ENCODE measurements around the gene SPPL3.
"Not testable (repeated sequence)": the region's sequence is repeated elsewhere in the genome, so short reads cannot be mapped to it uniquely, and the experiment has no call there.

SPPL3 gene

DNA sequence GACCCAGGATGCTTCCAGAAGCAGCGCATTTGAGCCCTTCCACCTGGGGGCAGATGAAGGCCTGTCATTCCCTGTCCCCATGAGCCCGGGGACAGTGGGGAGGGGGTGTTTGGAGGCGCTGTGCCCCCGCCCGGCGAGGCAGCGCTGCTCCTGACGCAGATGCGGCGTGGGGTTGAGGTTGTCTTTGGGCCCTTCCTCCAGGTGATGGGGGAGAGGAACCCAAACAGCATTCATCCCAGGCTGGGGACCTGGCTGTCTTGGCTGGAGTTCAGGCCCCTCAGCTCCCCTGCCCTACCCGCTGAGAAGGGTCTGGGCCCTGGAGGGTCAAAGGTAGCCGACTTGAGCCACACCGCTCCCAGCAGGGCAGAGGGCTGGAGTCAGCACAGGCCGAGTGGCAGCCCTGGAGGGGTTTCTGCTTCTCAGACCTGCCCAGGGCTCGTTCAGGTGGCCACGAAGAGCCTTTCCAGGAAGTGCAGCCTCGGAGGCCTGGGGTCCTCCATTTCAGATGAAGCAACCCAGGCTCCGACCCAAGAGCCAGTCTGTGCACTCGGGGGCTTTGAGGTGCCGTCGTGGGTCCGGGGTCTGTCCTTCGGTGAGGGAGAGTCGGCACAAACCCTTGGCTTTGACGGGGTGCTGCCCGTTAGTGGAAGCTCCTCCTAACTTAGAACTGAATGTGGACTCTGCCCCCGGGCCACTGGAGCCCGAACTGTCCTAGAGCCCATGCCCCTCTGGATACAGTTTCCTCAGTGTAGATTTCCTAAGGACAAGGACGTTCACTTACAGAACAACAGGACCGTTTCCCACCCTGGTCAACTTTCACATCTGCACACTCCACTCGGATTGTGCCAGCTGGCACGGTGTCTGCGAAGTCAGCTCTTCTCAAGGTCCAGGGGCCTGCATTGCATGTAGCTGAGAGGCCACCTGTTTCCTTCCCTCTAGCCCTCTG is 162.4 kb downstream of the SPPL3 start:
- Mint-ChIP-seq H3K27ac (no peak overlapping the region), H3K27me3 (no peaks in the 10 kb centered on the region), H3K36me3 (ENCODE audit: low read depth) (peaks cover 3% of the 10 kb centered on the region), H3K4me3 (no peak overlapping the region), H3K9me3 (no peaks in the 10 kb centered on the region), H3K4me1 (ENCODE audit: low read depth) (no peaks in the 10 kb centered on the region)
- DNase-seq, result no peak

DNA sequence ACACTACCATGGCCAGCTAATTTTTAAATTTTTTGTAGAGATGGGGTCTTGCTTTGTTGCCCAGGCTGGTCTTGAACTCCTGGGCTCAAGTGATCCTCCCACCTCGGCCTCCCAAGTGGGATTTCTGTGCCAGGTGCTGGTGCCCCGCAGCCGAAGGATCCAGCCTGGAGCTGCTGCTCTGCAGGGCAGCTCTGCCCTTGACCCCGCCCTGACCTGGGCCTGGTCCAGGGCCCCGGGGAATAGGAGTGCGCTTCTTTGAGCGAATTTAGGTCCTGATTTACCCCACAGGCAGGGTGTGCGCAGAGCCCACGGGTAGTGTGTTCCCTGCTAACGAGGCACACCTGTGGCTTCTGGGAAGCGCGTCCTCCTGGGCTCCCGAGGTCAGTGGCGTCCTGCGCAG is 163.3 kb downstream of the SPPL3 start:
- Mint-ChIP-seq H3K36me3 (ENCODE audit: low read depth) (peaks cover 3% of the 10 kb centered on the region), H3K4me1 (ENCODE audit: low read depth) (no peaks in the 10 kb centered on the region), H3K27me3 (no peaks in the 10 kb centered on the region), H3K4me3 (no peak overlapping the region), H3K27ac (no peak overlapping the region), H3K9me3 (no peaks in the 10 kb centered on the region)
- no peak for DNase-seq

DNA sequence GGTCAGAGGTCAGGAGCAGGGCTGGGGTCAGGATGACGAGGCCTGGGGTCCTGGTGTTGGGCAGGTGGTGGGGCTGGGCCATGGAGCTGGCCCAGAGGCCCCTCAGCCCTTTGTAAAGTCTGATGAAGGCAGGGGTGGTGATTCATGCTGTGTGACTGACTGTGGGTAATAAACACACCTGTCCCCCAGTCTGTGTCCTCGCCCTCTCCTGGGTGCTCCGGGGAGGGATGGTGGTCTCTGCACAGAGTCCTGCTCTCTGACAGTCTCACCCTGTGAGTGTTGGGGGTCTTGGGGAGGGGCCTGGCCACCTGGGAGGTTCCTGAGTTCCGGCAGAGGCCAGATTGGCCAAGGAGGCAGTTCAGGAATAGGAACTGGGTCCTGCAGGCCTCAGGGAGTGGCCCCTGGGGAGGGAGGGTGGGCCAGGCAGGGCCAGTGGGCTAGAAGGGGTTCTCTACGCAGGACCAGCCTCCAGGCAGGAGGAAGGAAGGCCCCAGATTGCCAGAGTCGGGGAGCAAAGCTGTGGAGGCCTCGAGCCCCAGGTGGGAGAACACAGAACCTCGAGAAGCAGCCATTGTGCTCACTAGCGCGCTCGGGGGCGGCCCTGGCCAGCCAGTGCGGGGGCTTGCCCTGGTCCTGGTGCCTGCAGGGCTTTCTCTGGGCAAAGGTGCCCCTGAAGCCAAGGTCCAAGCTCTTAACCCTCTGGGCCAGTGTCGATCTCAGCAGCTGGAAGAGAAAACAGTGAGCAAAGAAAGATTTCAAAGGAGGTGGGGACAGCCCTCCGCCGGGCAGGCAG is 164.1 kb downstream of the SPPL3 start:
- Mint-ChIP-seq H3K27me3 (no peaks in the 10 kb centered on the region), H3K4me1 (ENCODE audit: low read depth) (no peaks in the 10 kb centered on the region), H3K27ac (no peak overlapping the region), H3K4me3 (no peak overlapping the region), H3K36me3 (ENCODE audit: low read depth) (peaks cover 4% of the 10 kb centered on the region), H3K9me3 (no peaks in the 10 kb centered on the region)
- no peak for DNase-seq

DNA sequence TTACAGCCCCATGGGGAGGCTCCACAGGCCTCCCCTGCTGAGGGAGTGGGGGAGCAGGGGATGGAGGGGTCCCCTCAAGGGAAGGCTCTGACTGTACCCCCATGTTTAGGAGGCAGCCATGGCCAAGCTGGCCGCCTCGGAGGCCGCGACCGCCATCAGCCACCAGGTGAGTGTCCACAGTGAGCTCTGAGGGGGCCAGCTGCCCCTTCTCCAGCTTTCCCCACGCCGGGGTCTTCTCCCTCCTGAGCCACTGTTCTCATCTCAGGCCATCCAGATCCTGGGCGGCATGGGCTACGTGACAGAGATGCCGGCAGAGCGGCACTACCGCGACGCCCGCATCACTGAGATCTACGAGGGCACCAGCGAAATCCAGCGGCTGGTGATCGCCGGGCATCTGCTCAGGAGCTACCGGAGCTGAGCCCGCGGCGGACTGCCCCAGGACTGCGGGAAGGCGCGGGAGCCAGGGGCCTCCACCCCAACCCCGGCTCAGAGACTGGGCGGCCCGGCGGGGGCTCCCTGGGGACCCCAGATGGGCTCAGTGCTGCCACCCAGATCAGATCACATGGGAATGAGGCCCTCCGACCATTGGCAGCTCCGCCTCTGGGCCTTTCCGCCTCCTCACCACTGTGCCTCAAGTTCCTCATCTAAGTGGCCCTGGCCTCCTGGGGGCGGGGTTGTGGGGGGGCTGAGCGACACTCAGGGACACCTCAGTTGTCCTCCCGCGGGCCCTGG is 165.0 kb downstream of the SPPL3 start:
- Mint-ChIP-seq H3K36me3 (ENCODE audit: low read depth) (peaks cover 6% of the 10 kb centered on the region), H3K4me1 (ENCODE audit: low read depth) (no peaks in the 10 kb centered on the region), H3K9me3 (no peaks in the 10 kb centered on the region), H3K27ac (no peak overlapping the region), H3K4me3 (no peak overlapping the region), H3K27me3 (no peaks in the 10 kb centered on the region)
- DNase-seq, result no peak

DNA sequence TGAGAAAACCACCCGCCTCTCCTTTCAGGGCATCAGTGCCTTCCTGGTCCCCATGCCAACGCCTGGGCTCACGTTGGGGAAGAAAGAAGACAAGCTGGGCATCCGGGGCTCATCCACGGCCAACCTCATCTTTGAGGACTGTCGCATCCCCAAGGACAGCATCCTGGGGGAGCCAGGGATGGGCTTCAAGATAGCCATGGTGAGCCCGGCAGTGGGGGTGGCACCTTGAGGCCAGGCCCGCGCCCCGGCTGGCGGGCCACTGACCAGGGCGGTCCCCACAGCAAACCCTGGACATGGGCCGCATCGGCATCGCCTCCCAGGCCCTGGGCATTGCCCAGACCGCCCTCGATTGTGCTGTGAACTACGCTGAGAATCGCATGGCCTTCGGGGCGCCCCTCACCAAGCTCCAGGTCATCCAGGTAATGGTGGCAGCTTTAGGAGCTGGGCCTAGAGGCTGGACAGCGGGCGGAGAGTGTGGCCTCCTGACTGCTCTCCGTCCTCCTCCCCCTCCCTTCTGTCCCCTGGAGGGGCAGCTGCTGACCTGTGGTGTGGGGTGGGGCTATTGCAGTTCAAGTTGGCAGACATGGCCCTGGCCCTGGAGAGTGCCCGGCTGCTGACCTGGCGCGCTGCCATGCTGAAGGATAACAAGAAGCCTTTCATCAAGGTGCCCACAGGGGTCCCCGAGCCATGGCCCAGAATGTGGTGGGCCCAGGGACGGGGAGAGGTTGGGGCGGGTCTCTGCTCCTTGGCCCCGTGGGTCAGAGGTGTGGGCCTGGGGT is 165.7 kb downstream of the SPPL3 start:
- Mint-ChIP-seq H3K4me1 (ENCODE audit: low read depth) (no peaks in the 10 kb centered on the region), H3K27ac (no peak overlapping the region), H3K9me3 (no peaks in the 10 kb centered on the region), H3K27me3 (no peaks in the 10 kb centered on the region), H3K36me3 (ENCODE audit: low read depth) (peaks cover 10% of the 10 kb centered on the region), H3K4me3 (no peak overlapping the region)
- DNase-seq, result no peak

DNA sequence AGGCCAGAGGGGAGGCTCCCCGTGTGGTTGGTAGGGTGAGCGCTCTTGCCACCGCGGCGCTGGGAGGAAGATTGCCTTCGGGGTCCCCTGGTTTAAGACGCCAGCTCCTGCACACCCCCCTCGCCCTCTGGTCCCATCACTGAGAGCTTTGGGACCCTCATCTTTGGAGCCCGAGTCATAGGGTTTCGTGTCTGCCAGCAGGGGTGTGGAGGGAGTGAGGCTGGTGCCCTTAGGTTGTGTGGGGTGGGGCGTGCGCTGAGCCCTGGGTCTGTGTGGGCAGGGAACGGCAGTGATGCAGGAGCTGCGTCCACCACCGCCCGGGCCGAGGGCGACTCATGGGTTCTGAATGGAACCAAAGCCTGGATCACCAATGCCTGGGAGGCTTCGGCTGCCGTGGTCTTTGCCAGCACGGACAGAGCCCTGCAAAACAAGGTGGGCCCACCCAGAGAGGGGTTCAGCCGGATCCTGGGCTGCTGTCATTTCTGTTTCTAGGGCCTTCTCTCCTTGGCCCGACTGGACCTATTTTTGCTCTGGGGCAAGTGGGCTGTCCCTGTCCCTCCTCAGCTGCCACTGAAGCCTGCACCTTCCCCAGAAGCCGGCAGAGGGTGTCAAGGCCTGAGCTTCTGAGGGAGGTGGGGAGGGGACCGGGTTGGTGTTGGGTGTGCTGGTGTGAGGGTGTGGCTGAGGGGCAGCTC is 166.5 kb downstream of the SPPL3 start:
- DNase-seq, result no peak
- H3K4me3 Mint-ChIP-seq, result no peak overlapping the region

DNA sequence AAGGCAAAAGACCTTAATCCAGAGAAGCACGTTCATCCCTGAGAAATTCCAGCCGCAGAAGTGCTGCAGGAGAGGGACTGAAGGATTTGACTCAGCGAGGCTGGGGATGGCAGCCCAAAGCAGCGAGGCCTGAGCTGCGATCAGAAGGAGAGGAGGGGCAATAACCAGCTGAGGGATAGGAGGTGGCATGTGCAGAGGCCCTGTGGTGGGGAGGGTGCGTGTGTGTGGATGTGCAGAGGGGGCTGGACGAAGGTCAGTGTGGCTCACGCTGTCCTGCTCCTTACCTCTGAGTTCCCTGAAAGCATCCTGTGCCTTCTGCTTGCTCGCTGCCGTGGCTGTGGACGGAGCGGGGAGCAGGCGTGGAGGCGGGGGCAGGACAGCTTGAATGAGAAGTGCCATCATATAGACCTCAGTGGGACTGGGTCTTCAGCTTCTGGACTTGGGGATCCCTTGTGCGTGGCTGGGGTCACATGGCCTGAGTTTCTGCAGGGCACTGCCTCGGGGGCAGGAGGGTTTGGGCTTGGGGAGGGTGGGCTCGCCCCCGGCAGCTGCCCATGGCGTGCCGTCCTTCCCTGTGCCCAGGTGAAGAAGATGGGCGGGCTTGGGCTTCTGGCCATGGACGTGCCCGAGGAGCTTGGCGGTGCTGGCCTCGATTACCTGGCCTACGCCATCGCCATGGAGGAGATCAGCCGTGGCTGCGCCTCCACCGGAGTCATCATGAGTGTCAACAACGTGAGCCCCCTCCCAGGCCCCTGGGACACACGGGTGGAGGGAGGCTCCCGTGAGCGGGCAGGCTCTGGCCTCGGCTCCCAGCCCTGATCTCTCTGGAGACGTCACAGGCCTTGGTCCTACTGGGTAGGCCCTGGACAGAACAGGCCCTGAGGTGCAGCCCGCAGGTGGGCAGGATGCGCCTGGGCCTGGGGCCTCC is 167.5 kb downstream of the SPPL3 start:
- no peak overlapping the region for H3K27ac Mint-ChIP-seq
- DNase-seq, result no peak
- peaks cover 12% of the 10 kb centered on the region for H3K36me3 Mint-ChIP-seq (ENCODE audit: low read depth)
- H3K4me3 Mint-ChIP-seq, result no peak overlapping the region
- no peaks in the 10 kb centered on the region for H3K27me3 Mint-ChIP-seq
- no peaks in the 10 kb centered on the region for H3K4me1 Mint-ChIP-seq (ENCODE audit: low read depth)
- no peaks in the 10 kb centered on the region for H3K9me3 Mint-ChIP-seq

More for the DNA sequence above, 166.5 kb downstream of the SPPL3 start:
- no peak overlapping the region for H3K27ac Mint-ChIP-seq
- H3K36me3 Mint-ChIP-seq (ENCODE audit: low read depth), result peaks cover 10% of the 10 kb centered on the region
- H3K9me3 Mint-ChIP-seq, result no peaks in the 10 kb centered on the region
- H3K27me3 Mint-ChIP-seq, result no peaks in the 10 kb centered on the region
- no peaks in the 10 kb centered on the region for H3K4me1 Mint-ChIP-seq (ENCODE audit: low read depth)

DNA sequence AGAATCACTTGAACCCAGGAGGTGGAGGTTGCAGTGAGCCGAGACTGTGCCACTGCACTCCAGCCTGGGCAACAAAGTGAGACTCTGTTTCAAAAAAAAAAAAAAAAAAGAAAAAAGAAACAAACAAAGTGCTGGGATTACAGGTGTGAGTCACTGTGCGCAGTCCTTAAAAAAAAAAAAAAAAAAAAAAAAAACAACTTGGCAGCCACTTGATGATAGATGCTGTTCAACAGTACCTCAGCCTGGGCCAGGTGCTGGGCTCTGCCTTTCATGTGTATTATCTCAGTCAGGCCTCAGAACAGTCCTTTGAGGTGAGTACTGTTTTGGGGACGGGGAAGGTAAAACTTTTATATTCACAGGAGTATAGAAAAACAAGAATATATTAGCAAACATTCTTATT is 169.0 kb downstream of the SPPL3 start:
- H3K27ac Mint-ChIP-seq, result no peak overlapping the region
- no peaks in the 10 kb centered on the region for H3K27me3 Mint-ChIP-seq
- peaks cover 18% of the 10 kb centered on the region for H3K36me3 Mint-ChIP-seq (ENCODE audit: low read depth)
- H3K4me1 Mint-ChIP-seq (ENCODE audit: low read depth), result no peaks in the 10 kb centered on the region
- no peak overlapping the region for H3K4me3 Mint-ChIP-seq
- no peaks in the 10 kb centered on the region for H3K9me3 Mint-ChIP-seq
- no peak for DNase-seq

DNA sequence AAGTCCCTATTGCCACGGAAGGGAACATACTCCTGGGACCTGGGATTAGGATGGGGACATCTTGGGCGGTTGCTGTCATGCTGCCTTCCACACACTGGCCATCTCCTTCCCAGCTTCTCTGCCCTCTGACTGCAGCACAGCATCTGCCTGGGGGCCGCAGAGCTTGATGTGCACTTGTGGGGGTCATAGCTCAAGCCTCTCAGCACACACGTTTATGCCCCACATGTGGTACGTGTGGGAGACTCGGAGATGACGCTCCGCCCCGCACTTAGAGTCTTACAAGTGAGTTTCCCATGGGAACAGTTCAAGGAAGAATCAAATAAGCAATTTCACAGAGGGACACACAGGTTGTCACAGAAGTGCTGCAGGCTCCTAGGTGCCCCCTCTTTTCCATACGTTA is 169.9 kb downstream of the SPPL3 start:
- Mint-ChIP-seq H3K36me3 (ENCODE audit: low read depth) (peaks cover 27% of the 10 kb centered on the region), H3K9me3 (no peaks in the 10 kb centered on the region), H3K27me3 (no peaks in the 10 kb centered on the region), H3K4me1 (ENCODE audit: low read depth) (no peaks in the 10 kb centered on the region), H3K27ac (no peak overlapping the region), H3K4me3 (no peak overlapping the region)
- DNase-seq, result no peak

DNA sequence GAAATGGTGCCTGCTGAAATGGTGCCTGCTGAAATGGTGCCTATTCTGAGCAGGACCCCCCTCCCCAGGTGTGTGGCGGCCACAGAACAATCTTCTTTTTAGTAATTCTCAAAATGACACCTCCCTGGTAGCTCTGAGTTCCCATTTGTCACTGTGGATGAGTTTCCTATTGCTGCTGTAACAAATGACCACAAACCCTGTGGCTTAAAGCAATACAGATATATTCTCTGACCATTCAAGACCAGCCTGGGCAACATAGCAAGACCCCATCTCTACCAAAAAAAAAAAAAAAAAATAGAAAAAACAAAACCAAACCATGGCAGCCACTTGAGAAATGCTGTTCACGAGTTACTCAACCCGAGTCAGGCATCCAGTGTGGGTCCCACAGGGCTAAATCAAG is 170.6 kb downstream of the SPPL3 start:
- Mint-ChIP-seq H3K36me3 (ENCODE audit: low read depth) (peaks cover 28% of the 10 kb centered on the region), H3K27me3 (no peaks in the 10 kb centered on the region), H3K4me3 (no peak overlapping the region), H3K27ac (no peak overlapping the region), H3K4me1 (ENCODE audit: low read depth) (no peaks in the 10 kb centered on the region), H3K9me3 (no peaks in the 10 kb centered on the region)
- no peak for DNase-seq

DNA sequence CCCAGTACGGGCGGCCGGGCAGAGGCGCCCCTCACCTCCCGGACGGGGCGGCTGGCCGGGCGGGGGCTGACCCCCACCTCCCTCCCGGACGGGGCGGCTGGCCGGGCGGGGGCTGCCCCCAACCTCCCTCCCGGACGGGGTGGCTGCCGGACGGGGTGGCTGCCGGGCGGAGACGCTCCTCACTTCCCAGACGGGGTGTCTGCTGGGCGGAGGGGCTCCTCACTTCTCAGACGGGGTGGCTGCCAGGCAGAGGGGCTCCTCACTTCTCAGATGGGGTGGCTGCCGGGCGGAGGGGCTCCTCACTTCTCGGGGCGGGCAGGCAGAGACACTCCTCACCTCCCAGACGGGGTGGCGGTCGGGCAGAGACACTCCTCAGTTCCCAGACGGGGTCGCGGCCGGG is 172.0 kb downstream of the SPPL3 start:
- not testable (repeated sequence) for H3K27ac Mint-ChIP-seq; H3K4me1 Mint-ChIP-seq (ENCODE audit: low read depth); H3K4me3 Mint-ChIP-seq; H3K27me3 Mint-ChIP-seq; H3K9me3 Mint-ChIP-seq; DNase-seq
- peaks cover 32% of the 10 kb centered on the region for H3K36me3 Mint-ChIP-seq (ENCODE audit: low read depth)

DNA sequence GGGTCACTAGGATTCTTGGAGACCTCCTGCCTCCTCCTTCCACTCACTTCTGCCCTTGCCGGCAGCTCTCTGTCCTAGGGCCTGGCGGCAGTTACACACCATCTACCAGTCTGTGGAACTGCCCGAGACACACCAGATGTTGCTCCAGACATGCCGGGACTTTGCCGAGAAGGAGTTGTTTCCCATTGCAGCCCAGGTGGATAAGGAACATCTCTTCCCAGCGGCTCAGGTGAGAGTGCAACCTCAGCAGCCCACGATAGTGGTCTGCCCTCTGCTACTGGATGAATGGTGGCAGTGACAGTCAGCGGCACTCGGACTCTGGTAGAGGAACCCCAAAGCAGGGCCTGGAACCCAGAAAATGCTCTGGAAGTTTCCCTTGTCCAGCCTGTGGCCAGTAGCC is 177.2 kb downstream of the SPPL3 start:
- no peak for DNase-seq
- H3K36me3 Mint-ChIP-seq (ENCODE audit: low read depth), result peaks cover 58% of the 10 kb centered on the region
- H3K27ac Mint-ChIP-seq, result no peak overlapping the region
- H3K9me3 Mint-ChIP-seq, result no peaks in the 10 kb centered on the region
- H3K4me1 Mint-ChIP-seq (ENCODE audit: low read depth), result peaks cover 24% of the 10 kb centered on the region
- no peak overlapping the region for H3K4me3 Mint-ChIP-seq
- no peaks in the 10 kb centered on the region for H3K27me3 Mint-ChIP-seq

DNA sequence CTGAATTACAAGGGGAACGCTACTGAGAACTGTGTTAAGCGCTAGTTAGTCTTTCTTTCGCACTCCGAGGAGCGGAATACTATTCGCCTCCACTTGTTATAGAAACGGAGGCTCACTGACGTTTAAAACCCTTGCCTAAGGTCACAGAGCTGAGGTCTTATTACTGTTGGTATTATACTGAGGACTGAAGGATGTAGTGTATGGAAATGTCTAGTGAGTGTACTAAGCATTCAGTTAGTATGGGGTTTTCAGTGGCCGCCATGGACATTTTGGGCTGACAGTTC is 177.7 kb downstream of the SPPL3 start:
- Mint-ChIP-seq H3K27ac (peak overlapping the region; percentile 76), H3K27me3 (no peaks in the 10 kb centered on the region), H3K9me3 (no peaks in the 10 kb centered on the region), H3K4me1 (ENCODE audit: low read depth) (peaks cover 24% of the 10 kb centered on the region), H3K4me3 (peak overlapping the region; percentile 85), H3K36me3 (ENCODE audit: low read depth) (peaks cover 61% of the 10 kb centered on the region)
- no peak for DNase-seq
